ENCODE results near the gene NAPG. TPM values are rescaled to one million over a fixed set of nuclear protein-coding genes. Genes with fewer than 3 reads are reported as not detected.
"Not testable (repeated sequence)": the region's sequence is repeated elsewhere in the genome, so short reads cannot be mapped to it uniquely, and the experiment has no call there.

The NAPG gene
- total and polyA plus RNA-seq, 4 experiments from 2014 or later = 14.6 to 29.2 (median 22.1) TPM

DNA sequence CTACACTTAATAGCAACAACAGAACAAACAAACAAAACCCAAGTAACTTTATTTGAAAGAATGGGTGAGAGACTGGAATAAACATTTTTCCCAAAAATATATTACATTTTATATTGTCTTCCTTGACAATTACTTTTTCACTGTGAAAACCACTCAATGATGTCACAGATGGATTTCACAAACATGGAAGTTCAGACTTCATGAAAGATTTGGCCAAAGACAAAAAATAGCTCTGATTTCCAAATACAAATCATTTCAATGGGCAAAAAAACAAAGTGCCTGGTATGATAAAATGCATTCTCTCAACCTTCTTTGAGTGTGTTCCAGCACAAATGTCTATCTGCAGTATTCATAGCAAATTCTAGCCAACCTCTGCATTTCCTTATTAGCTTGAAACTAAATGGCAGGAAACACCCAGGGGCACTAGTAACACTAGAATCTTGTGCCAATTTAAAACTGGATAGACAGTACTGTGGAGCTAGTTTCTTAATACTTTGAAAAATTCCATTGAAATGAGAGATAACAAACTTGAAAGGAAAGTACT is 28.5 kb upstream of the NAPG start:
- peaks cover 0 to 4% (median 0%) of the 10 kb centered on the region in 8 donors for H3K9me3 Mint-ChIP-seq
- peaks cover 0 to 2% (median under 1%) of the 10 kb centered on the region in 4 donors for H3K4me1 Mint-ChIP-seq
- H3K36me3 Mint-ChIP-seq = no peaks in the 10 kb centered on the region
- no peaks in the 10 kb centered on the region for H3K36me3 ChIP-seq (ENCODE audit: insufficient read depth, low read length)
- no peak overlapping the region for H3K27ac ChIP-seq (ENCODE audit: low read depth, low read length)
- H3K9me3 ChIP-seq (ENCODE audit: control insufficient read depth in 1 of 2, low read length in 2 of 2) = no peaks in the 10 kb centered on the region
- no peaks in the 10 kb centered on the region for H3K4me1 ChIP-seq (ENCODE audit: insufficient read depth, low read length)
- intact Hi-C loops (cut with micrococcal nuclease) = no loop called here
- no peak for DNase-seq
- no peak overlapping the region for H3K27ac Mint-ChIP-seq
- H3K4me3 ChIP-seq (ENCODE audit: low read length in 2 of 2) = no peak overlapping the region
- H3K27me3 Mint-ChIP-seq = peaks cover 6 to 10% of the 10 kb centered on the region in 2 donors
- CTCF ChIA-PET (ENCODE audit: partially characterized antibody) = no interaction called here
- POLR2A ChIA-PET (ENCODE audit: partially characterized antibody) = no interaction called here
- H3K27me3 ChIP-seq (ENCODE audit: insufficient read depth, low read length) = no peaks in the 10 kb centered on the region
- no peak overlapping the region for H3K4me3 Mint-ChIP-seq

DNA sequence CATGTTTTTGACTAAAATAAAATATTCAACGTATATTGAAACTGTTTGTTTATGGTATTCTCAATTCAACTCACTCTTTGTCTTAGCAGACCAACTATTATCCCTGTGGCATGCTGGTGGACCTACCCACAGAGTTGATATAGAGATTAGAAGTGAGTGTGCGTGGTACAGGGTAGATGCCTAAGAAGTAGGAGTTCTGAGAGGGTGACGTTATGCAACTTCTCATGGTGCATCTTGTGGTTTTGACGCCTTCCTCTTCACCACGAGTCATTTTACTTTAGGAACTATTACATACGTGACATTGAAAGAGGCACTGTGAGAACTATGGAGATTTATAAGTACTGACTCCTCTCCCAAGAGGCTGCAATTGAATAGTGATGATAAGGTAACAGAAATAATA is 26.6 kb upstream of the NAPG start:
- Mint-ChIP-seq H3K27ac (no peak overlapping the region), H3K4me3 (no peak overlapping the region), H3K9me3 (peaks cover 0 to 4% (median 0%) of the 10 kb centered on the region in 8 donors), H3K36me3 (no peaks in the 10 kb centered on the region), H3K27me3 (peaks cover 8 to 13% of the 10 kb centered on the region in 2 donors), H3K4me1 (peaks cover 0 to 2% (median under 1%) of the 10 kb centered on the region in 4 donors)
- intact Hi-C loops (cut with micrococcal nuclease) = no loop called here
- Histone ChIP-seq H3K36me3 (ENCODE audit: insufficient read depth, low read length) (no peaks in the 10 kb centered on the region), H3K27me3 (ENCODE audit: insufficient read depth, low read length) (no peaks in the 10 kb centered on the region), H3K27ac (ENCODE audit: low read depth, low read length) (no peak overlapping the region), H3K4me3 (ENCODE audit: low read length in 2 of 2) (no peak overlapping the region), H3K9me3 (ENCODE audit: control insufficient read depth in 1 of 2, low read length in 2 of 2) (no peaks in the 10 kb centered on the region), H3K4me1 (ENCODE audit: insufficient read depth, low read length) (no peaks in the 10 kb centered on the region)
- ChIA-PET POLR2A (ENCODE audit: partially characterized antibody) (no interaction called here), CTCF (ENCODE audit: partially characterized antibody) (no interaction called here)
- no peak for DNase-seq

DNA sequence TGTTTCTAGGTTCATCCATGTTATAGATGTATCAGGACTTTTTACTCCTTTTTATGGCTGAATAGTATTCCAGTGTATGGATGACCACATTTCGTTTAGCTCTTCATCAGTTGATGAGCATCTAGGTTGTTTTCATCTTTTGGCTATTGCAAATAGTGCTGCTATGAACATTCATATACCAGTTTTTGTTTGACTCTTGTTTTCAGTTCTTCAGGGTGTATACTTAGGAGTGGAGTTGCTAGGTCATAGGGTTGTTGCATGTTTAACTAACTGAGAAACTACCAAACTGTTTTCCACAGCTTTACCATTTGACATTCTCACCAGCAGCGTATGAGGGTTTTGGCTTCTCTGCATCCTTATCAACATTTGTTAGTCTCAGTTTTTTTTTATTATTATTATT is 25.8 kb upstream of the NAPG start:
- H3K36me3 Mint-ChIP-seq = peaks cover 0 to 4% of the 10 kb centered on the region in 2 donors
- Histone ChIP-seq H3K36me3 (ENCODE audit: insufficient read depth, low read length) (no peaks in the 10 kb centered on the region), H3K4me1 (ENCODE audit: insufficient read depth, low read length) (no peaks in the 10 kb centered on the region), H3K27ac (ENCODE audit: low read depth, low read length) (no peak overlapping the region), H3K4me3 (ENCODE audit: low read length in 2 of 2) (no peak overlapping the region), H3K9me3 (ENCODE audit: control insufficient read depth in 1 of 2, low read length in 2 of 2) (peaks cover 0 to 5% of the 10 kb centered on the region in 2 donors), H3K27me3 (ENCODE audit: insufficient read depth, low read length) (no peaks in the 10 kb centered on the region)
- peaks cover 13 to 14% of the 10 kb centered on the region in 2 donors for H3K27me3 Mint-ChIP-seq
- POLR2A ChIA-PET (ENCODE audit: partially characterized antibody) = no interaction called here
- peaks cover 0 to 8% (median 6%) of the 10 kb centered on the region in 8 donors for H3K9me3 Mint-ChIP-seq
- H3K4me1 Mint-ChIP-seq = peaks cover 0 to 2% (median under 1%) of the 10 kb centered on the region in 4 donors
- DNase-seq = no peak
- no peak overlapping the region for H3K4me3 Mint-ChIP-seq
- CTCF ChIA-PET (ENCODE audit: partially characterized antibody) = no interaction called here
- intact Hi-C loops (cut with micrococcal nuclease) = no loop called here
- no peak overlapping the region for H3K27ac Mint-ChIP-seq

DNA sequence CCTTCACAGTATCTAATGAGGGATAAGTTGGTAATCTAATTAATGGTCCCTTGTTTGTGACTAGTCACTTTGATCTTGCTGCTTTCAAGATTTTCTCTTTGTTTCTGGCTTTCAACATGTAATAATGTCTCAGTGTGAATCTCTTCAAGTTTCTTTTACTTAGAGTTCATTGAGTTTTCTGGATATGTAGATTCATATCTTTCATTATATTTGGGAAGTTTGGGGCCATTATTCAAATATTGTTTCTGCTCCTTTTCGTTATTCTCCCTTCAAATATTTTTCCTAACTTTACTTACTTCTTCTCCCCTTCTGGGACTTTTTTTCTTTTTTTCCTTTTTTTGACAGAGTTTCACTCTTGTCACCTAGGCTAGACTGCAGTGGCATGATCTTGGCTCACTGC is 21.1 kb upstream of the NAPG start:
- Histone ChIP-seq H3K4me1 (ENCODE audit: insufficient read depth, low read length) (no peaks in the 10 kb centered on the region), H3K9me3 (ENCODE audit: control insufficient read depth in 1 of 2, low read length in 2 of 2) (peaks cover 0 to 8% of the 10 kb centered on the region in 2 donors), H3K27me3 (ENCODE audit: insufficient read depth, low read length) (no peaks in the 10 kb centered on the region), H3K4me3 (ENCODE audit: low read length in 2 of 2) (no peak overlapping the region), H3K36me3 (ENCODE audit: insufficient read depth, low read length) (no peaks in the 10 kb centered on the region), H3K27ac (ENCODE audit: low read depth, low read length) (no peak overlapping the region)
- Mint-ChIP-seq H3K4me1 (no peaks in the 10 kb centered on the region), H3K4me3 (peak overlapping the region in 2 of 8 donors; percentile 6 to 29), H3K36me3 (peaks cover 4 to 5% of the 10 kb centered on the region in 2 donors), H3K9me3 (peaks cover 3 to 30% (median 25%) of the 10 kb centered on the region in 8 donors), H3K27ac (peak overlapping the region in 1 of 7 donors; percentile 15), H3K27me3 (peaks cover 10 to 13% of the 10 kb centered on the region in 2 donors)
- DNase-seq = no peak
- ChIA-PET POLR2A (ENCODE audit: partially characterized antibody) (no interaction called here), CTCF (ENCODE audit: partially characterized antibody) (no interaction called here)
- intact Hi-C loops (cut with micrococcal nuclease) = no loop called here

DNA sequence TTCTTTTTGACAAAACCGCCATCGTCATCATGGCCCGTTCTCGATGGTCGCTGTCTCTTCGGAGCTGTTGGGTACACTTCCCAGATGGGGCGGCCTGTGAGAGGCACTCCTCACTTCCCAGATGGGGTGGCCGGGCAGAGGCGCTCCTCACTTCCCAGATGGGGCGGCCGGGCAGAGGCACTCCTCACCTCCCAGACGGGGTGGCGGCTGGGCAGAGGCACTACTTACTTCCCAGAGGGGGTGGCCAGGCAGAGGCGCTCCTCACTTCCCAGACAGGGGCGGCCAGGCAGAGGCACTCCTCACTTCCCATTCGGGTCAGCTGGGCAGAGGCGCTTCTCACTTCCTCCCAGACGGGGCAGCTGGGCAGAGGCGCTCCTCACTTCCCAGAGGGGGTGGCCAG is 19.9 kb upstream of the NAPG start:
- Mint-ChIP-seq H3K9me3 (peaks cover 2 to 31% (median 25%) of the 10 kb centered on the region in 8 donors), H3K27me3 (peaks cover 10 to 11% of the 10 kb centered on the region in 2 donors)
- H3K4me1 Mint-ChIP-seq; H3K4me1 ChIP-seq (ENCODE audit: insufficient read depth, low read length); CTCF ChIA-PET (ENCODE audit: partially characterized antibody); intact Hi-C loops (cut with micrococcal nuclease); H3K9me3 ChIP-seq (ENCODE audit: control insufficient read depth in 1 of 2, low read length in 2 of 2); H3K27me3 ChIP-seq (ENCODE audit: insufficient read depth, low read length); POLR2A ChIA-PET (ENCODE audit: partially characterized antibody); H3K36me3 Mint-ChIP-seq; H3K4me3 Mint-ChIP-seq; H3K4me3 ChIP-seq (ENCODE audit: low read length in 2 of 2); H3K27ac Mint-ChIP-seq; H3K27ac ChIP-seq (ENCODE audit: low read depth, low read length); DNase-seq; H3K36me3 ChIP-seq (ENCODE audit: insufficient read depth, low read length): not testable (repeated sequence)

DNA sequence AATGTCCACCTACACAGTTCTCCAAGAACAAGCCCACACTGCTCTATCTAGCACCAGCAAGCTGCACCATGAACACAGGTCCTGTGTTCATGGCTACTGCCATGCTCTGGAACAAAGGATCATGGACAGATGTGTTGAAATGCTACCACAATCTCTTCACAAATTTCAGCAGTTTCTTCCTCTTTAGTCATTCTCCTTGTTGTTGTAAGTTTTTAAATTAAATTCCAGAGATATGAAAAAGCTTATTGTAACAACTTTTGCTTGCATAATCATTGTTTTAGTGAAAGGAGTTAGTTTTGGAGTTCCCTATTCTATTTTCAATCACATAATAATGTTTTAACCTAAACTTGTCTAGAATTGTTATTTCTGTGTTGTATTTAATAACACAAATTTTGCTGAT is 17.2 kb upstream of the NAPG start:
- intact Hi-C loops (cut with micrococcal nuclease) = no loop called here
- peaks cover 2 to 31% (median 25%) of the 10 kb centered on the region in 8 donors for H3K9me3 Mint-ChIP-seq

DNA sequence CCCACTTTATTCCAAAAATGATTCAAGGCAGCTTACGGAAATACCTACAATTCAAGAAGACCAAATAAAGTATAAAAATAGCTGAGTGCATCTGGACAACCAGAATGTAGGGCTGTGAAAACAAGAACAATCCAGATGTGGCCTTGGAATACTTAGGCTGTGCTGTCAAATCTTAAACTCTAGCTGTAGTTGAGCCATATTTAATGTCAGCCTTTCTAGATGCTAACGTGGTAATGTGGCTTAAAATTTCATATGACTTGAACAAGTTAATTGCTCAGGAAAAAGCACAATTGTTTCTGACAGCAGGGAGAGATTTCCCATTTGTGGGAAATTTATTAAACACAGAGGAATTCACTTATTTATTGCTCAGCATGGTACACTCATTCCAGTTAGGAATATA is 14.6 kb upstream of the NAPG start:
- no peak for DNase-seq
- Mint-ChIP-seq H3K9me3 (peaks cover 2 to 26% (median 19%) of the 10 kb centered on the region in 8 donors), H3K27me3 (peaks cover 16 to 23% of the 10 kb centered on the region in 2 donors), H3K4me1 (no peaks in the 10 kb centered on the region), H3K36me3 (peaks cover 0 to 5% of the 10 kb centered on the region in 2 donors), H3K4me3 (no peak overlapping the region), H3K27ac (no peak overlapping the region)
- H3K9me3 ChIP-seq (ENCODE audit: control insufficient read depth in 1 of 2, low read length in 2 of 2) = peaks cover 0 to 3% of the 10 kb centered on the region in 2 donors
- no peaks in the 10 kb centered on the region for H3K27me3 ChIP-seq (ENCODE audit: insufficient read depth, low read length)
- no peak overlapping the region for H3K4me3 ChIP-seq (ENCODE audit: low read length in 2 of 2)
- H3K4me1 ChIP-seq (ENCODE audit: insufficient read depth, low read length) = no peaks in the 10 kb centered on the region
- H3K36me3 ChIP-seq (ENCODE audit: insufficient read depth, low read length) = no peaks in the 10 kb centered on the region
- POLR2A ChIA-PET (ENCODE audit: partially characterized antibody) = no interaction called here
- intact Hi-C loops (cut with micrococcal nuclease) = no loop called here
- CTCF ChIA-PET (ENCODE audit: partially characterized antibody) = no interaction called here
- no peak overlapping the region for H3K27ac ChIP-seq (ENCODE audit: low read depth, low read length)

More for the DNA sequence above, 17.2 kb upstream of the NAPG start:
- peaks cover 0 to 8% of the 10 kb centered on the region in 2 donors for H3K9me3 ChIP-seq (ENCODE audit: control insufficient read depth in 1 of 2, low read length in 2 of 2)
- ChIA-PET POLR2A (ENCODE audit: partially characterized antibody) (no interaction called here), CTCF (ENCODE audit: partially characterized antibody) (interaction anchor here (1.2 kb wide), 1 partner anchor 12 kb away, joined by 3 read pairs; no protein-coding TSS in a partner anchor)
- DNase-seq = no peak
- peaks cover 6 to 17% of the 10 kb centered on the region in 2 donors for H3K27me3 Mint-ChIP-seq
- H3K27ac ChIP-seq (ENCODE audit: low read depth, low read length) = no peak overlapping the region
- H3K36me3 Mint-ChIP-seq = peaks cover 4 to 5% of the 10 kb centered on the region in 2 donors
- no peaks in the 10 kb centered on the region for H3K36me3 ChIP-seq (ENCODE audit: insufficient read depth, low read length)
- H3K4me1 ChIP-seq (ENCODE audit: insufficient read depth, low read length) = no peaks in the 10 kb centered on the region
- H3K4me1 Mint-ChIP-seq = no peaks in the 10 kb centered on the region
- H3K27me3 ChIP-seq (ENCODE audit: insufficient read depth, low read length) = no peaks in the 10 kb centered on the region
- no peak overlapping the region for H3K4me3 ChIP-seq (ENCODE audit: low read length in 2 of 2)
- no peak overlapping the region for H3K4me3 Mint-ChIP-seq
- no peak overlapping the region for H3K27ac Mint-ChIP-seq
